Tongue (tissue), 2 donors: ENCODE data around the gene DUOXA1. TPM values are rescaled to one million over a fixed set of nuclear protein-coding genes. Genes with fewer than 3 reads are reported as not detected.
"Not testable (repeated sequence)": the region's sequence is repeated elsewhere in the genome, so short reads cannot be mapped to it uniquely, and the experiment has no call there.

Experiments used
- DNase-seq: peaks from one replicate; pipeline ENCODE4 v3.0.0-alpha.2; 2015
- total RNA-seq: library from RNA; depleted of rRNA; stranded (reverse); fragments of >200 nt; gene quantifications from one replicate; pipeline ENCODE4 v1.2.3, GENCODE V29; 2014

Gene DUOXA1
- total RNA-seq, 1 donor from 2014 or later, result 22.2 TPM

DNA sequence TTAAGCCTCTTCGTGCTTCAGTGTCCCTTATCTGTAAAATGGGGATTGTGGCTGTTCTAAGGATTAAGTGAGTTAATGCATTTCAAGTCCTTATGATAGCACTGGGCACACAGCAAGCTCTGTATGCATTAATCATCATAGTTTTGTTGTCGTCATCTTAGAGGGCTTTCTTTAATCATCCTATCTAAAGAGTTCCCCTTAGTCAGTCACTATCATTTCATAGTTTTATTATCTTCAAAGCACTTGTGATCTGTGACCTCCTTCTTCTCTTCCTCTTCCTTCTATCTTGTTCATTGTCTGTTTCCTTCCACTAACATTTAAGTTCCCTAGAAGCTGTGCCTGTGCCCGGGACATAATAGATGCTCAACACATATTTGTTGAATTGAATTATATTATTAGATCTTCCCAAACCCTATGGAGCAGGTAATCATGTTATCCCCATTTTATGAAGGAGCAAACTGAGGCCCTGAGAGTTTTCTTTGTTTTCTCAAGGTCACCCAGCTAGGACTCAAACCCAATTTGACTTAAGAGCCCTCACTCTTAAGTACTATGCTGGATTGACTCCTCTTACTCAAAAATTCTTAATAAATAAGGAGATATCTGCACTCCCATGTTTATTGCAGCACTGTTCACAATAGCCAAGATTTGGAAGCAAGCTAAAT lies 39.8 kb downstream of the DUOXA1 start:
- DNase-seq, result no peak

DNA sequence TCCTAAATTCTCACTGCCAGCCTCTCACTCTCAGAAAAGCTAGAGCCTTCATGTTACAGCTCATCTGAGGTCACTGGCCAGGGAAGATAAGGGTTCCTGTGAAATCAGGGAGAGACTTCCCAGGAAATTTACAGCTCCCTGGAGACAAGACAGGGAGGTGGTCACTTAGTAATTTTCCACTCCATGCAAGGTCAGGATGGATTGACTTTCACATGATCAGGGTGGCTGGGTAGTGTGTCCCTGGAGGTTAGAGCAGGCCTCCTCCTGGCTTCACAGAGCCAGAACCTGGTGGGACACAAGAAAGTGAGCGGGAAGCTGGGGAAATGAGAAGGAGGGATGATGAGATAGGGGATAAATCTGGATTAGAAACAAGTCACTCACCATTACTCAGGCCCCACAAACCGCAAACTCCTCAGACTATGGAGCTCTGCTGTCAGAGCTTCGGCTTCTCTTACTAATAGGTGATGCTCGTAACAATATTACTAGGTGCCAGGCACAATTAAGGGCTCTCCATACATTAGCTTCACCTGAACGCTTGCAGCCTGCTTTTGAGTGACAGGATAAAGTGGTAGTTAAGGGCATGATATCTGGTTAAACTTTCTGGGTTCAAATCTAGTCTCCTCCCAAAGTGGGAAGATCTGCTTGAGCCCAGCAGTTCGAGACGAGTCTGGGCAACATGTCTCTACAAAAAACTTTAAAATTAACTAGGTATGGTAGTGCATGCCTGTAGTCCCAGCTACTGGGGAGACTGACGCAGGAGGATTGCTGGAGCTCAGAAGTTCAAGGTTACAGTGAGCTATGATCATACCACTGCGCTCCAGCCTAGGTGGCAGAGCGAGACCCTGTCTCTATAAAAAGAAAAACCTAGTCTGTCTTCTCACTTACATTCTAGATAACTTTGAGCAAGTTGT lies 40.6 kb downstream of the DUOXA1 start:
- no peak for DNase-seq

DNA sequence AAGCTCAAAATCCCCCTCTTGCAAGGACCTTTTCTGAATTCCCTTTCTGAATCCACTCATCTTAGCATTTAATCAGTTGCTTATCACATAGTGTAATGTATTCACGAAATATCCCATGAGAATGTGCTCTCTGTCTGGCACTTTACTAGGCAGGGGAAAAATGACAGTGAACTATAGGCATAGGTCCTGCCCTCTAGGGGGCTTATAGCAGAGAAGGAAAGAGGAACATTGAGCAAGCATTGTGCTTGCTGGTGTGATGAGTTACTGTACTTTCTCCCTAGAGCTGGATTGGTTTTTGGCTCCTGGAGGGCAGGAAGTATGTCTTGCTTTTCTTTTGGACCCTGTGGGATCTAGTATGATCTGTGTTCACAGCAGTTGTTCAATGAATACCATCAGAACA lies 42.2 kb downstream of the DUOXA1 start:
- DNase-seq, result no peak

DNA sequence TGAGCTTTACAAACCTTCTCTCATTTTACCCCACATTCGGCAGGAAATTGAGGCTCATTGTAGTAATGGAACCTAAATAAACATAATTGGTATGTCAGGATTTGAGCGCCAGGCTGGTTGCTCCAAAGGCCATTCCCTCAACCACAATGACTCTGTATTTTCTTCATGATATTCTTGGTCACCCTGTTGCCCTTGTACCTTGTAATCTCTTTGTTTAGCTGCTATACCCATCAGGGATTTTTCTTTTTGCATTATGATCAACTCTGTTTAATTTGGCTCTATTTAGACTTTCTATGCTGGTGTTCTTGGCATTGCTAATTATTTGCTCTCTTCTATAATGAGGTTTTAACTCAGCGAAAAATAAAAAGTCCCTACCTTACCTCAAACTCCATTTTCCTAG lies 45.5 kb downstream of the DUOXA1 start:
- DNase-seq, result no peak

DNA sequence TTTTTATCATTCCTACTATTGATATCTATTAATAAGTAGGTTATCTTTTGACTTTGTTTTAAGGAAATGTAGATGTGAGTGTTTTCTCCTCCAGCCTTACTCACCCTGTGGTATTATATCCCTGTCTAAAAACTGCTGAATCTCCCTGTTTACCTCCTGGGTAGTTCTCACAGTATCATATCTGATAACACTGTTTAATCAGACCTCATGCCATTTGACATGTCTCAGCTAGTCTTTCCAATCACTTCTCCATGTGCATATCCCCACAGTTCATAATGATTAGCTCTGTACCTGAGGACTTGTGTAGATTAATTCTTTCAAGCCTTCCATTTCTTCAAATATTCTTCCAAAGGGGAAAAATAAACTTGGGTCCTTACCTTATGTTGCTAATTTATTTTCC lies 46.5 kb downstream of the DUOXA1 start:
- DNase-seq, result no peak

DNA sequence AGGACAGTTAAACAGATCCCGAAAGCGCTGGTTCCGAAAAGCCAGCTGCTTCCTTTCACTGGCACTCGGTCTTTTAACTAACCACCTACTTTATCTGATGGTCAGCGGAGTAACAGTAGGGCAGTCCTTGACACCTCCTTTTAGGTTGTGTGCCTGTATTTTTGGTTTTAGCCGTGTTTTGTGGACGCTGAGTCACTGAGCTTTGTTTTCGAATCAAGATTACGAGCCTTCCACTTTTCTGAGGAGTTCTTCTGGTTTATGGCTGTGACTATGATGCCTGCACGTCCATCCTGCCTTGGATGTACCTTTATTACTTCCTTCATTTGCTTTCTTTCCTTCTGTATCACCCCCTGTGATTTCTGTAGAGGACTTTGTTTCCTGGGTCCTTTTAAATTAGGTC lies 47.3 kb downstream of the DUOXA1 start:
- DNase-seq, result not testable (repeated sequence)

DNA sequence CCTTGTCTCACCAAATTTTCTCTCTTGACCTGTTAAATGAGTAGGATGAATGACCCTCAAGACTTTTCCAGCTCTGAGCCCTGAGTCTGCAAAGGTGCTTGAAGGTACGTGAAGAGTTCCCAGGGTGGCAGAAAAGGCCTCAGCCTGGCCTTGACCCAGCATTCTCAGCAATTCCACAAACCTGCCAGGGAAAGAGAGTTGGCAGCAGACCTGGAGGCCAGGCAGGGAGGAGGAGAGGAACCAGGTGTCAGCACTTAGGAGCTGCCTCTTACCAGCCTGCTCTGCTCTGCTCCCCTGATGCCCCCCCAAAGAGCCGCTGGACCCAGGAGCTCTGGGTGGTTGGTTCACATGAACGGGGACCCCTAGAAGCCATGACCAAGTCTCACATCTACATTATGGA lies 49.1 kb downstream of the DUOXA1 start:
- not testable (repeated sequence) for DNase-seq

DNA sequence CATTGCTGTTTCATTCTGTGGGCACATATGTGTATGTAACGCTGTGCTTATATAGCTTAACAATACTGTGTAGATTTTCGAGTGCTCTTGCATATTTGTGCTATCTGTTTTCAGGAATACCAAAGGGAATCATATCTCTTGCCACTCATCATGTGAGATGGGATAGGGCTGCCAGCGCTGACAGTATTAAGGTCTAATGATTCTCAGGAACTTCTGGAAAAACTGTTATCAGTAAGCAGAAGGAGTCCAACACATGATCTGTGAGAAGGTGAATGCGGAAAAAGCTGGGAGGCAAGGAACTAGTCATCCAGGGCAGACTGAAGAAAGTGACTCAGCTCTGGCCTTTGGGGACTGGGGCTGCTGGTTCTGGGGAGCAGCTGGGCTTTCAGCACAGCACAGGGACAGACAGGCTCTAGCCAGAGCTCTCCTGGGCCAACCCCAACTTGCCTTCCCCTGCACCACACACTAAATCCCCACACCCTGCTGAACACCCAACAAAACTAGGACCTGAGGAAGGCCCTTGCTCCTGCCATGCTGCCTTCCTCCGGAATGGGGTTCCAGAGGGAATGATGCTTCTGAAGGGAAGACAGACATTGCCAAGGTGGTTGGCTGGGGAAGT lies 49.9 kb downstream of the DUOXA1 start:
- DNase-seq, result not testable (repeated sequence)

DNA sequence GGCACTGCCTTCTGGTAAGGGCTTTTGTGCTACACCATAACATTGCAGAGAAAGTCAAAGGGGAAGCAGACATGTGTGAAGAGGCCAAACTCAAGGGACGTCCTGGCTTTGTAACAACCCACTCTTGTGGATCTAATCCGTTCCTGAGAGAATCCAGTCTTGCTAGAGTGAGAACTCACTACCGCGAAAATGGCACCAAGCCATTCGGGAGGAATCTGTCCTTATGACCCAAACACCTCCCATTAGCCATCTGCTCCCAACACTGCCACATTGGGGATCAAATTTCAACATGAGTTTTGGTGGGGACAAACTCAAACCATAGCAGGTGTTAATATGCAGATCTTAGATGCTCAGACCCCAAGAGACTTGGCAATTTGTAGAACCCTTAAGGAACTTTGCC lies 50.5 kb downstream of the DUOXA1 start:
- peak; percentile 4 for DNase-seq

DNA sequence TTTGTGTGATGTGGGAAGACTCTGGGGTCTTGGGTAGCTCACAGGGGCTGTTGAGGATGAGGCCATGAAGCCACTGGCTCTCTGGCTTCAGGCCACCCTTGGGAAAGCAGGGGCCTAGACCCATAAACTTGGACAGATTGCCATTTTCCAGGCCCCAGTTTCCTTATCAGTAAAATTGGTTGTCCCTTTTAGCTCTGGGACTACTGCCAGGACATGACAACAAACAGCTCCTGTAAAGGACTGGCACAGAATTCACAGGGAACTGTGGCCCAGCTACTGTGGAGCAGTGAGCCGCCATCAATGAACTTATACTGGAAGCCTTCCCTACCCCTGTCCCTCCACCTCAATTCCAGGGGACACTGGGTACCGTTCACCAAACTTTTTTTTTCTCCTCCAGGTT lies 52.3 kb downstream of the DUOXA1 start:
- not testable (repeated sequence) for DNase-seq

DNA sequence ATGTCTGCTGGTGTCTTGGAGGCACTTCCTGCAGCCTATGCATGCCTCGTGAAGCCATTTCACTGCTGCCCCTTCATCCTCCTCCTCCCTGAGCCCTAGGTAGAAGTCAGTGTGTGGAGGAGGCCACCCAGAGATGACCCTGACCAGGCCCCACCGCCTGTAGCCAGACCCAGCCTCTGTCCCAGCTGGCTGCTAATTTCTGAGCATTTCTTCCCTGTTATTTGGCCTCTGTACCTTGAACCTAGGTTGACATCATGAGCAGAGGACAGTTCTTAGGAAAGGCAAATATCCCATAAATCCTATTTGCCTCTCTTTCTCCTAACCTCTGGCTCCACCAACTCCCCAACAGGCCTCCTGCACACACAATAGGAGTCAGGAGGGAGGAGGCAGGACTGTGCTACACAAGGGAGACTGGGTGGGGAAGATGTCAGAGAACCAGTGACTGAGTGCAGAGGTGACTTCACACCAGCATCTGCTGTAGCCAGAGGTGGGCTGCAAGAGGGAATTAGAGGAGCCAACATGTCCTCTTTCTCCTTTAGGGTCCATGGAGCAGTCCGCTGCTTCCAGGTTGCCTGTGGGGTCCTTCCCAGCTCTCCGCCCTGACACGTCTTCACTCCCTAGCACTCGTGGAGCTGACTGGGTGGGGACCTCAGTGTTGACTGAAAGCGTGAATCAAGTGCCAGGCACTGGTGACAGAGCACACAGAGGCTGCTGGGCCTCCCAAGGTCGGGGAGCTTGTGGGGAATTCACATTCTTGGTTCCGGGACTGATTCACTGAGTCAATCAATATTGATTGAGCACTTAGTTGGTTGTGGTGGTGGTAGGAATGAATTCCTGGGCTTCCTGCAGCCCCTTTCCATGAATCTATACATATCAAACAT lies 54.0 kb downstream of the DUOXA1 start:
- not testable (repeated sequence) for DNase-seq

DNA sequence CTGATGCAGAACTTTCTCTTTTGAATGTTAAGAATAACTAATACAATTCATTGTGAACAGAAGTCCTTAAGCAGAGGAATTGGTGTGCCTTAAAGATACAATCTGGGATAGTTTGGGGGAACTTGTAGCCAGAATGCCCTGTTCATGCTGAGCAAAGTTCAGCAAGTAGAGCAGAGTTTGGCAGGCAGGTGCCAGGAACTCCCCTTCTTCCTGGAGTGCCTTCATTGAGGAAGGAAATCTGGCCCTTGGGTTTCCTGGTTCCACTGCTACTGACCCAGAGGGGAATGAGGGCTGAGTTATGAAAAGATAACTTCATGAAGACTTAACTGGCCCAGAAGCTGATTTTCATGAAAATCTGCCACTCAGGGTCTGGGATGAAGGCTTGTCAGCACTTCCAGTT lies 56.1 kb downstream of the DUOXA1 start:
- DNase-seq, result not testable (repeated sequence)

DNA sequence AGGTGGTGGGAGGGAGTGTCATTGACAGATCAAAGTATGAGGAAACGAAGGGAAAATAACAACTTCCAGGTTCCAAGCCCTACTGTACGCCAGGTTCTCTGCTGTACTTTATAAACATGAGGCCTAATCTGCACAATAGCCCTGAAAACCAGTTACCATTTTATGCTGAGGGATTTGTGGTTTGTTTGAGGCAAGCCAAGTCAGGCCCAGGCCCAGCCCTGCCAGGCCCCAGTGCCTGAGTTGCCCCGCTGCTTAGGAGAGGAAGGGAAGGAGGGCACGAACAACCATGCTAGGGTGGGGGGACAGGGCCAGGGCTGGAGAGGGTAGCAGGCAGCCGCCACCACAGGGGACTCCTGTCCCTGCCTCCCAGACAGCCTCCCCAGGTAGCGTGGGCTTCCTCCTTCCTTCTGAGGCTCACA lies 59.7 kb downstream of the DUOXA1 start:
- not testable (repeated sequence) for DNase-seq

Other genes starting within 250 kb of the DUOXA1 start
- not detected for gene TERB2, start 173.2 kb downstream of the DUOXA1 start, total RNA-seq
- 11.5 TPM for gene SORD, start 106.7 kb downstream of the DUOXA1 start, total RNA-seq
- gene DUOX2, start 15.7 kb downstream of the DUOXA1 start, total RNA-seq, result 2.1 TPM
- 1.2 TPM for gene DUOXA2, start 15.6 kb downstream of the DUOXA1 start, total RNA-seq
- gene DUOX1, start 115 bp upstream of the DUOXA1 start, total RNA-seq, result 32.5 TPM
- 7.3 TPM for gene SHF, start 58.1 kb upstream of the DUOXA1 start, total RNA-seq
- gene SLC28A2, start 122.4 kb upstream of the DUOXA1 start, total RNA-seq, result 0.10 TPM
- gene GATM, start 248.7 kb upstream of the DUOXA1 start, total RNA-seq, result 743 TPM